SK-N-SH (cell line): ENCODE measurements around the gene ZNF775. TPM values are rescaled to one million over a fixed set of nuclear protein-coding genes. Genes with fewer than 3 reads are reported as not detected.

Experiments used
- CTCF ChIA-PET: fragments of 300-600, 350-600 bp; formaldehyde crosslinking; extraction: SDS; loops from one replicate; lab custom pipeline; 2021; lab: Yijun Ruan, JAX
- POLR2A ChIA-PET: fragments of 350-600 bp; sonication (Branson Sonifier 250); formaldehyde crosslinking; extraction: SDS; loops from one replicate; lab custom pipeline; 2020; ENCODE audit warnings: antibody characterized with exemption, inconsistent platforms; lab: Yijun Ruan, JAX
- DNase-seq: peaks from one replicate; pipeline ENCODE4 v3.0.0; 2012
- H2AFZ ChIP-seq: fragments of 200-600 bp; sonication (generic); 2 replicates; pipeline ENCODE4 v1.8.1; 2016; ENCODE audit warnings: antibody characterized with exemption, mild to moderate bottlenecking, low read depth
- H3F3A ChIP-seq: fragments of 200-600 bp; sonication (generic); replicated peaks from 2 replicates; pipeline ENCODE3; 2016; ENCODE audit warnings: antibody characterized with exemption, mild to moderate bottlenecking; ENCODE audit not compliant: insufficient read depth
- H3K27ac ChIP-seq, 2 experiments: fragments of 200-500 bp in 1 of 2; fragments of 200-600 bp in 1 of 2; sonication (Bioruptor generic) in 1 of 2; sonication (generic), shearing (Covaris generic) in 1 of 2; 2 replicates each; pipeline versions ENCODE4 v1.5.1 to v1.6.1; 2014 to 2016; ENCODE audit warnings: low read depth in 2 of 2, inconsistent platforms in 1 of 2, low read length in 1 of 2, mild to moderate bottlenecking in 1 of 2, mixed read lengths in 1 of 2
- H3K27me3 ChIP-seq: fragments of 200-600 bp; sonication (generic), shearing (Covaris generic); 2 replicates; pipeline ENCODE4 v1.6.1; 2016; ENCODE audit warnings: mixed run types; ENCODE audit not compliant: insufficient read depth
- H3K36me3 ChIP-seq, 2 experiments: fragments of 200-500 bp in 1 of 2; fragments of 200-600 bp in 1 of 2; sonication (Bioruptor generic) in 1 of 2; sonication (generic) in 1 of 2; replicated peaks in 1 of 2; 2 replicates each; pipeline versions ENCODE3 to v1.5.1; 2014 to 2016; ENCODE audit warnings: low read length in 1 of 2, mild to moderate bottlenecking in 1 of 2; ENCODE audit not compliant: insufficient read depth in 2 of 2, control insufficient read depth in 1 of 2
- H3K4me1 ChIP-seq, 2 experiments: fragments of 200-500 bp in 1 of 2; fragments of 200-600 bp in 1 of 2; sonication (Bioruptor generic) in 1 of 2; sonication (generic), shearing (Covaris generic) in 1 of 2; 2 replicates each; pipeline versions ENCODE4 v1.5.1 to v1.6.1; 2014 to 2016; ENCODE audit warnings: low read depth in 1 of 2, low read length in 1 of 2, mixed run types in 1 of 2; ENCODE audit not compliant: insufficient read depth in 2 of 2, control insufficient read depth in 1 of 2
- H3K4me2 ChIP-seq: fragments of 200-600 bp; sonication (generic), shearing (Covaris generic); 2 replicates; pipeline ENCODE4 v1.6.1; 2017; ENCODE audit warnings: mixed run types
- H3K4me3 ChIP-seq, 2 experiments: fragments of 200-500 bp in 1 of 2; fragments of 200-600 bp in 1 of 2; sonication (Bioruptor generic) in 1 of 2; sonication (generic), shearing (Covaris generic) in 1 of 2; 2 replicates each; pipeline versions ENCODE4 v1.5.1 to v1.8.1; 2014 to 2016; ENCODE audit warnings: low read depth in 2 of 2, inconsistent platforms in 1 of 2, low read length in 1 of 2, mild to moderate bottlenecking in 1 of 2, mixed read lengths in 1 of 2, moderate library complexity in 1 of 2
- H3K79me2 ChIP-seq: fragments of 200-600 bp; sonication (generic); 2 replicates; pipeline ENCODE4 v1.8.1; 2017; ENCODE audit warnings: mild to moderate bottlenecking; ENCODE audit not compliant: insufficient read depth
- H3K9ac ChIP-seq: fragments of 200-600 bp; sonication (generic); 2 replicates; pipeline ENCODE4 v1.6.1; 2017; ENCODE audit warnings: mixed run types
- H3K9me2 ChIP-seq: fragments of 200-600 bp; sonication (generic); 2 replicates; pipeline ENCODE4 v1.6.1; 2017; ENCODE audit warnings: mixed run types
- H3K9me3 ChIP-seq: fragments of 200-600 bp; sonication (generic); 2 replicates; pipeline ENCODE4 v1.6.1; 2017; ENCODE audit warnings: mixed run types, mild to moderate bottlenecking, moderate library complexity
- H4K20me1 ChIP-seq: fragments of 200-600 bp; sonication (generic); 2 replicates; pipeline ENCODE4 v1.6.1; 2017; ENCODE audit warnings: mild to moderate bottlenecking, mixed run types; ENCODE audit not compliant: insufficient read depth
- CHD2 ChIP-seq: fragments of 150-350 bp; IDR thresholded peaks from 2 replicates; pipeline ENCODE4 v1.6.1; 2018; ENCODE audit warnings: low read length; ENCODE audit not compliant: partially characterized antibody
- ELF1 ChIP-seq: IDR thresholded peaks from 2 replicates; pipeline ENCODE4 v1.4.0; 2012
- EZH2phosphoT487 ChIP-seq: fragments of 200-600 bp; sonication (generic); IDR thresholded peaks from 2 replicates; pipeline ENCODE4 v1.6.1; 2017; ENCODE audit warnings: low read depth, mixed run types, mild to moderate bottlenecking, antibody characterized with exemption, moderate library complexity, borderline replicate concordance
- FOXJ3 ChIP-seq: sonication (generic); formaldehyde crosslinking; IDR thresholded peaks from 2 replicates; pipeline ENCODE4 v1.5.1; 2020; ENCODE audit warnings: mild to moderate bottlenecking, missing genetic modification reagents
- GABPA ChIP-seq: IDR thresholded peaks from 2 replicates; pipeline ENCODE4 v1.4.0; 2012; ENCODE audit warnings: low read depth, mild to moderate bottlenecking
- SIN3A ChIP-seq: IDR thresholded peaks from 2 replicates; pipeline ENCODE4 v1.6.1; 2012; ENCODE audit warnings: low read depth, mild to moderate bottlenecking, low read length, moderate library complexity, borderline replicate concordance
- TEAD4 ChIP-seq: IDR thresholded peaks from 2 replicates; pipeline ENCODE4 v1.4.0; 2012; ENCODE audit warnings: mild to moderate bottlenecking, borderline replicate concordance; ENCODE audit not compliant: insufficient read depth
- WGBS: methylation state at CpG from one replicate; pipeline ENCODE4 v1.1.6; 2017; ENCODE audit warnings: low lambda C conversion rate; 5-methylcytosine and 5-hydroxymethylcytosine counted together
- polyA plus RNA-seq, 3 experiments: library from polyadenylated mRNA; depleted of rRNA; stranded (reverse); fragments of >200 nt; gene quantifications; 2 replicates each; pipeline ENCODE4 v1.2.3, GENCODE V29; 2012
- TF ChIP-seq, protein P1 (sequence below): fragments of 200-600 bp; sonication (generic); IDR thresholded peaks from 2 replicates; pipeline ENCODE4 v1.6.1; 2017; ENCODE audit warnings: antibody characterized with exemption, mild to moderate bottlenecking, moderate library complexity
- TF ChIP-seq, protein P2 (sequence below): fragments of 150-350 bp; IDR thresholded peaks from 2 replicates; pipeline ENCODE4 v1.6.1; 2017; ENCODE audit warnings: antibody characterized with exemption, low read length, low read depth, borderline replicate concordance
- TF ChIP-seq, protein P3 (sequence below): fragments of 150-350 bp; IDR thresholded peaks from 2 replicates; pipeline ENCODE4 v1.6.1; 2016; ENCODE audit warnings: mild to moderate bottlenecking, low read depth, low read length
- TF ChIP-seq, protein P4 (sequence below): IDR thresholded peaks from 2 replicates; pipeline ENCODE4 v1.4.0; 2012; ENCODE audit warnings: low read depth, borderline replicate concordance

The ZNF775 gene
- polyA plus RNA-seq, 1 of the 3 experiments (the other 2 are of a cell fraction), result 5.0 TPM

GRCh38 chr7:150415161-150416153, 36.3 kb downstream of the ZNF775 start:
- Histone ChIP-seq H3K27ac (no peak overlapping the region), H4K20me1 (no peaks in the 10 kb centered on the region), H3K4me3 (no peak overlapping the region), H3K4me2 (no peak overlapping the region), H3K79me2 (no peaks in the 10 kb centered on the region), H3K4me1 (no peaks in the 10 kb centered on the region), H3F3A (no peaks in the 10 kb centered on the region), H3K9ac (no peak overlapping the region), H3K36me3 (peaks cover 0 to under 1% of the 10 kb centered on the region in 2 experiments), H3K9me2 (no peaks in the 10 kb centered on the region), H3K9me3 (no peaks in the 10 kb centered on the region)
- ChIA-PET POLR2A (no interaction called here), CTCF (interaction anchor here (1.0 to 1.6 kb wide), 2 partner anchors 10 to 59 kb away, joined by 3 to 6 read pairs; a partner anchor contains a TSS)
- 82% methylated on average over 19 of the region's 19 CpGs for WGBS
- peak; percentile 14 for DNase-seq
- TF ChIP-seq FOXJ3 (CRISPR knock-in tag), result no peak
- no peak for TF ChIP-seq SIN3A
- no peak for TF ChIP-seq GABPA
- TF ChIP-seq, protein P1, sequence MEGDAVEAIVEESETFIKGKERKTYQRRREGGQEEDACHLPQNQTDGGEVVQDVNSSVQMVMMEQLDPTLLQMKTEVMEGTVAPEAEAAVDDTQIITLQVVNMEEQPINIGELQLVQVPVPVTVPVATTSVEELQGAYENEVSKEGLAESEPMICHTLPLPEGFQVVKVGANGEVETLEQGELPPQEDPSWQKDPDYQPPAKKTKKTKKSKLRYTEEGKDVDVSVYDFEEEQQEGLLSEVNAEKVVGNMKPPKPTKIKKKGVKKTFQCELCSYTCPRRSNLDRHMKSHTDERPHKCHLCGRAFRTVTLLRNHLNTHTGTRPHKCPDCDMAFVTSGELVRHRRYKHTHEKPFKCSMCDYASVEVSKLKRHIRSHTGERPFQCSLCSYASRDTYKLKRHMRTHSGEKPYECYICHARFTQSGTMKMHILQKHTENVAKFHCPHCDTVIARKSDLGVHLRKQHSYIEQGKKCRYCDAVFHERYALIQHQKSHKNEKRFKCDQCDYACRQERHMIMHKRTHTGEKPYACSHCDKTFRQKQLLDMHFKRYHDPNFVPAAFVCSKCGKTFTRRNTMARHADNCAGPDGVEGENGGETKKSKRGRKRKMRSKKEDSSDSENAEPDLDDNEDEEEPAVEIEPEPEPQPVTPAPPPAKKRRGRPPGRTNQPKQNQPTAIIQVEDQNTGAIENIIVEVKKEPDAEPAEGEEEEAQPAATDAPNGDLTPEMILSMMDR, result no peak
- TF ChIP-seq ELF1, result no peak
- TF ChIP-seq EZH2phosphoT487, result no peak
- TF ChIP-seq, protein P2, sequence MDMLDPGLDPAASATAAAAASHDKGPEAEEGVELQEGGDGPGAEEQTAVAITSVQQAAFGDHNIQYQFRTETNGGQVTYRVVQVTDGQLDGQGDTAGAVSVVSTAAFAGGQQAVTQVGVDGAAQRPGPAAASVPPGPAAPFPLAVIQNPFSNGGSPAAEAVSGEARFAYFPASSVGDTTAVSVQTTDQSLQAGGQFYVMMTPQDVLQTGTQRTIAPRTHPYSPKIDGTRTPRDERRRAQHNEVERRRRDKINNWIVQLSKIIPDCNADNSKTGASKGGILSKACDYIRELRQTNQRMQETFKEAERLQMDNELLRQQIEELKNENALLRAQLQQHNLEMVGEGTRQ, result no peak
- no peak for TF ChIP-seq CHD2
- TF ChIP-seq, protein P3, sequence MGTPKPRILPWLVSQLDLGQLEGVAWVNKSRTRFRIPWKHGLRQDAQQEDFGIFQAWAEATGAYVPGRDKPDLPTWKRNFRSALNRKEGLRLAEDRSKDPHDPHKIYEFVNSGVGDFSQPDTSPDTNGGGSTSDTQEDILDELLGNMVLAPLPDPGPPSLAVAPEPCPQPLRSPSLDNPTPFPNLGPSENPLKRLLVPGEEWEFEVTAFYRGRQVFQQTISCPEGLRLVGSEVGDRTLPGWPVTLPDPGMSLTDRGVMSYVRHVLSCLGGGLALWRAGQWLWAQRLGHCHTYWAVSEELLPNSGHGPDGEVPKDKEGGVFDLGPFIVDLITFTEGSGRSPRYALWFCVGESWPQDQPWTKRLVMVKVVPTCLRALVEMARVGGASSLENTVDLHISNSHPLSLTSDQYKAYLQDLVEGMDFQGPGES, result no peak
- TF ChIP-seq, protein P4, sequence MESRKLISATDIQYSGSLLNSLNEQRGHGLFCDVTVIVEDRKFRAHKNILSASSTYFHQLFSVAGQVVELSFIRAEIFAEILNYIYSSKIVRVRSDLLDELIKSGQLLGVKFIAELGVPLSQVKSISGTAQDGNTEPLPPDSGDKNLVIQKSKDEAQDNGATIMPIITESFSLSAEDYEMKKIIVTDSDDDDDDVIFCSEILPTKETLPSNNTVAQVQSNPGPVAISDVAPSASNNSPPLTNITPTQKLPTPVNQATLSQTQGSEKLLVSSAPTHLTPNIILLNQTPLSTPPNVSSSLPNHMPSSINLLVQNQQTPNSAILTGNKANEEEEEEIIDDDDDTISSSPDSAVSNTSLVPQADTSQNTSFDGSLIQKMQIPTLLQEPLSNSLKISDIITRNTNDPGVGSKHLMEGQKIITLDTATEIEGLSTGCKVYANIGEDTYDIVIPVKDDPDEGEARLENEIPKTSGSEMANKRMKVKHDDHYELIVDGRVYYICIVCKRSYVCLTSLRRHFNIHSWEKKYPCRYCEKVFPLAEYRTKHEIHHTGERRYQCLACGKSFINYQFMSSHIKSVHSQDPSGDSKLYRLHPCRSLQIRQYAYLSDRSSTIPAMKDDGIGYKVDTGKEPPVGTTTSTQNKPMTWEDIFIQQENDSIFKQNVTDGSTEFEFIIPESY, result no peak
- no peak for TF ChIP-seq TEAD4
- TF ChIP-seq, all 33 proteins: peak for 0
- no peaks in the 10 kb centered on the region for H3K27me3 ChIP-seq
- H2AFZ ChIP-seq, result no peak overlapping the region
